Lung (tissue), 12 donors: ENCODE results near the gene ARHGEF4. TPM values are rescaled to one million over a fixed set of nuclear protein-coding genes. Genes with fewer than 3 reads are reported as not detected.

Experiments
- ATAC-seq: fragments of 200-7000 bp; cut with Tn5 transposase; one replicate; pipeline ENCODE4 v1.9.1; 2020; ENCODE audit warnings: moderate number of reproducible peaks; ENCODE audit not compliant: insufficient read depth, low FRiP score
- DNase-seq, 3 donors: peaks; one replicate each; pipeline ENCODE4 v3.0.0-alpha.2; 2013 to 2017
- H3K27ac ChIP-seq, 2 donors: one replicate each; pipeline ENCODE4 v1.5.1; 2013; ENCODE audit warnings: mild to moderate bottlenecking in 2 of 2, moderate library complexity in 2 of 2, control low read depth in 1 of 2, inconsistent platforms in 1 of 2, low read depth in 1 of 2, low read length in 1 of 2
- H3K27me3 ChIP-seq, 3 donors: one replicate each; pipeline ENCODE4 v1.5.1; 2013; ENCODE audit warnings: low read length in 2 of 3; ENCODE audit not compliant: control insufficient read depth in 3 of 3, insufficient read depth in 3 of 3
- H3K36me3 ChIP-seq, 4 donors: one replicate each; pipeline ENCODE4 v1.5.1; 2013; ENCODE audit warnings: low read length in 4 of 4, mild to moderate bottlenecking in 1 of 4, moderate library complexity in 1 of 4; ENCODE audit not compliant: control insufficient read depth in 4 of 4, insufficient read depth in 4 of 4
- H3K4me1 ChIP-seq, 5 donors: one replicate each; pipeline ENCODE4 v1.5.1; 2013; ENCODE audit warnings: low read length in 5 of 5, mild to moderate bottlenecking in 2 of 5, moderate library complexity in 1 of 5; ENCODE audit not compliant: control insufficient read depth in 5 of 5, insufficient read depth in 5 of 5
- H3K4me3 ChIP-seq: one replicate; pipeline ENCODE4 v1.5.1; 2013; ENCODE audit warnings: mild to moderate bottlenecking, control low read depth, moderate library complexity
- H3K9ac ChIP-seq, 2 donors: one replicate each; pipeline ENCODE4 v1.5.1; 2013; ENCODE audit warnings: low read length in 2 of 2, control low read depth in 1 of 2; ENCODE audit not compliant: insufficient read depth in 1 of 2
- H3K9me3 ChIP-seq, 4 donors: one replicate each; pipeline ENCODE4 v1.5.1; 2013; ENCODE audit warnings: low read length in 3 of 4, mild to moderate bottlenecking in 1 of 4, moderate library complexity in 1 of 4; ENCODE audit not compliant: control insufficient read depth in 4 of 4, insufficient read depth in 3 of 4
- CTCF ChIP-seq: IDR thresholded peaks from 2 replicates; pipeline ENCODE4 v1.5.1; 2012; ENCODE audit warnings: mild to moderate bottlenecking; ENCODE audit errors: control extremely low read depth, extremely low read depth
- WGBS, 2 donors: extraction: QIAGEN DNeasy Blood & Tissue Kit; methylation state at CpG; one replicate each; pipeline ENCODE4 v1.1.7; 2013; 5-methylcytosine and 5-hydroxymethylcytosine counted together
- polyA plus RNA-seq, 2 donors: library from polyadenylated mRNA; stranded (reverse); fragments of 200-250 nt; gene quantifications; one replicate each; pipeline ENCODE4 v1.2.1, GENCODE V29; 2013
- total RNA-seq, 2 donors: library from RNA; depleted of rRNA in 1 of 2; stranded (reverse); fragments of >200 nt in 1 of 2; gene quantifications; one replicate each; pipeline ENCODE4 v1.2.1, GENCODE V29; 2014 to 2021
- donor health status: control.
- donor health status: control.
- donor health status: Bipolar disorder and iron deficiency.
- donor health status: healthy.
- donor health status: DM: yes; HTN: yes; CAD: no.

Gene ARHGEF4
- total and polyA plus RNA-seq, 4 donors, result 1.8 to 15.9 (median 6.9) TPM

- TF ChIP-seq CTCF, result no peak
- WGBS, 2 donors, result 81 to 86% methylated on average over 16 of the region's 16 CpGs
- peaks cover 0 to 51% (median 29%) of the 10 kb centered on the region in 3 donors for H3K27me3 ChIP-seq
Observed at GRCh38 chr2:130839011-130839780, 2.5 kb downstream of the ARHGEF4 start.

GRCh38 chr2:130840506-130840905 is 3.8 kb downstream of the ARHGEF4 start:
- H3K27me3 ChIP-seq, result peaks cover 0 to 46% (median 26%) of the 10 kb centered on the region in 3 donors
- no peak overlapping the region for H3K27ac ChIP-seq
- H3K36me3 ChIP-seq, result no peaks in the 10 kb centered on the region
- WGBS, 2 donors, result 78 to 83% methylated on average over 8 of the region's 8 CpGs
- H3K9me3 ChIP-seq, result peaks cover 0 to 2% (median 0%) of the 10 kb centered on the region in 4 donors
- ATAC-seq (no peak), DNase-seq (no peak)
- no peak for TF ChIP-seq CTCF
- no peak overlapping the region for H3K4me3 ChIP-seq
- no peaks in the 10 kb centered on the region for H3K4me1 ChIP-seq
- H3K9ac ChIP-seq, result no peak overlapping the region

More at GRCh38 chr2:130839011-130839780, 2.5 kb downstream of the ARHGEF4 start:
- no peak for DNase-seq
- H3K4me3 ChIP-seq, result no peak overlapping the region
- H3K4me1 ChIP-seq, result no peaks in the 10 kb centered on the region
- no peak overlapping the region for H3K27ac ChIP-seq
- peaks cover 0 to 2% (median 0%) of the 10 kb centered on the region in 4 donors for H3K9me3 ChIP-seq
- no peaks in the 10 kb centered on the region for H3K36me3 ChIP-seq
- no peak overlapping the region for H3K9ac ChIP-seq
- ATAC-seq, result no peak

GRCh38 chr2:130841741-130842365 is 5.1 kb downstream of the ARHGEF4 start:
- H3K9me3 ChIP-seq, result peaks cover 0 to 4% (median 0%) of the 10 kb centered on the region in 4 donors
- H3K4me1 ChIP-seq, result no peaks in the 10 kb centered on the region
- DNase-seq, result no peak
- H3K36me3 ChIP-seq, result no peaks in the 10 kb centered on the region
- no peak for TF ChIP-seq CTCF
- H3K27me3 ChIP-seq, result peaks cover 0 to 38% (median 16%) of the 10 kb centered on the region in 3 donors
- no peak overlapping the region for H3K9ac ChIP-seq
- no peak for ATAC-seq
- H3K4me3 ChIP-seq, result no peak overlapping the region
- WGBS, 2 donors, result 89 to 96% methylated on average over 6 of the region's 6 CpGs
- H3K27ac ChIP-seq, result no peak overlapping the region
